Measurements from ENCODE around the gene RXFP1.

Gene RXFP1

DNA sequence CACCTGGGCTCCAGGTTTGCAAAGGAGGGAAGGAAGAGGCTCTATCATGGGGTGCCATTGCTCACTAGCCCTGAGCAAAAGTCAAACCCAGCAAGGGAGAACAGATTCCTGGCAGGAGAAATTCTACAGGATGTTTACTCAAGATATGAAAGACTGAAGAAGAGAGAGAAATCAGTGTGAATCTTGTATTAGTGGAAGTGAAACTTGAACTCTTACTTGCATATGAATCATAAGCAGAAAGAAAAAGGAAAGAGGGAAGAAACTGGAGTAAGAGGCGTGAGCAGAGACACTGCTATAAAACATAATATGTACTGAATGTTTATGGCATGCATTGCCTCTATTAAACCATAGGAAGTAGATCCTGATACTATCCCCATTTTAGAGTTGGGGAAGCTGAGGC lies 89.1 kb downstream of the RXFP1 start:
- ATAC-seq, result no peak
- TF ChIP-seq ZFP30 (CRISPR knock-in tag; IDR thresholded peaks at IDR 0.05), result no peak
- TF ChIP-seq BACH2 (CRISPR knock-in tag; IDR thresholded peaks at IDR 0.05; ENCODE audit: borderline replicate concordance), result no peak
- no peak for TF ChIP-seq PATZ1 (CRISPR knock-in tag; IDR thresholded peaks at IDR 0.05; ENCODE audit: borderline replicate concordance)
- TF ChIP-seq TOX (CRISPR knock-in tag; IDR thresholded peaks at IDR 0.05; ENCODE audit: borderline replicate concordance), result no peak
- no peak for TF ChIP-seq GLIS3 (CRISPR knock-in tag; IDR thresholded peaks at IDR 0.05)
- no peak for TF ChIP-seq ZC3H10 (CRISPR knock-in tag; IDR thresholded peaks at IDR 0.05)
- no peak for TF ChIP-seq CSRNP3 (CRISPR knock-in tag; IDR thresholded peaks at IDR 0.05)
- TF ChIP-seq ZNF70 (CRISPR knock-in tag; IDR thresholded peaks at IDR 0.05), result no peak
- TF ChIP-seq SNAI2 (CRISPR knock-in tag; IDR thresholded peaks at IDR 0.05), result no peak

DNA sequence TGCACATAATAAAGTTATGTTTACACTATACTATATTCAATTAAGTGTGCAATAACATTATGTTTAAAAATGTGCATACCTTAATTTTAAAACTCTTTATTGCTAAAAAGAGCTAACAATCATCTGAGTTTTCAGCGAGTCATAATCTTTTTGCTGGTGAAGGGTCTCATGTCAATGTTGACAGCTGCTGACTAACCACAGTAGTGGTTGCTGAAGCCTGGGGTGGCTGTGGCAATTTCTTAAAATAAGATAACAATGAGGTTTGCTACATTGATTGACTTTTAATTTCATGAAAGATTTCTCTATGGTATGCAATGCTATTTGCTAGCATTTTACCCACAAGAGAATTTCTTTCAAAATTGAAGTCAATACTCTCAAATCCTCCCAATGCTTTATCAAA lies 91.4 kb downstream of the RXFP1 start:
- ATAC-seq, result no peak
- TF ChIP-seq PATZ1 (CRISPR knock-in tag; IDR thresholded peaks at IDR 0.05; ENCODE audit: borderline replicate concordance) (no peak), ZFP30 (CRISPR knock-in tag; IDR thresholded peaks at IDR 0.05) (no peak), CSDC2 (CRISPR knock-in tag; IDR thresholded peaks at IDR 0.05) (no peak), ZNF70 (CRISPR knock-in tag; IDR thresholded peaks at IDR 0.05) (no peak), ISL1 (CRISPR knock-in tag; IDR thresholded peaks at IDR 0.05) (no peak)

DNA sequence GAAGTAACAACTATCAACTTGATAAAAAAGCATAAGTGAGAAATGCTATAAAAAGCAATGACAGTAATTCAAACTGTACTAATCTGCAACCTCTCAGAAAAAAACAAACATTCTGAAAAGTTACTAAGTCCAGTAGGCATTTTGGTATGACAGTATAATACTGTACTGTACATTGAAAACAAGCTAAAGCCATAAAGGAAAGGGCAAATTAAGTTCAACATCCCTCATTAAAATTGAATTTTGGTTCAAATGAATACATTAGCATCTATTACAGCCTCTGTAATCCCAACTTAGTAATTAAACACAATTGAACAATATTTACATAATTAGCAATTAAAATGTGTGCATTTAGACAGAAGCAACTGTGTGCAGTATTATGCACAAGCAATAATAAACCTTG lies 96.3 kb downstream of the RXFP1 start:
- no peak for TF ChIP-seq PPARA (CRISPR knock-in tag; IDR thresholded peaks at IDR 0.05; ENCODE audit: borderline replicate concordance)
- no peak for TF ChIP-seq ESRRG (CRISPR knock-in tag; IDR thresholded peaks at IDR 0.05)
- TF ChIP-seq SNAI2 (CRISPR knock-in tag; IDR thresholded peaks at IDR 0.05), result no peak
- TF ChIP-seq ZC3H10 (CRISPR knock-in tag; IDR thresholded peaks at IDR 0.05), result no peak
- no peak for TF ChIP-seq PATZ1 (CRISPR knock-in tag; IDR thresholded peaks at IDR 0.05; ENCODE audit: borderline replicate concordance)
- TF ChIP-seq TCF4 (CRISPR knock-in tag; IDR thresholded peaks at IDR 0.05; ENCODE audit: borderline replicate concordance), result no peak
- TF ChIP-seq, protein P1, sequence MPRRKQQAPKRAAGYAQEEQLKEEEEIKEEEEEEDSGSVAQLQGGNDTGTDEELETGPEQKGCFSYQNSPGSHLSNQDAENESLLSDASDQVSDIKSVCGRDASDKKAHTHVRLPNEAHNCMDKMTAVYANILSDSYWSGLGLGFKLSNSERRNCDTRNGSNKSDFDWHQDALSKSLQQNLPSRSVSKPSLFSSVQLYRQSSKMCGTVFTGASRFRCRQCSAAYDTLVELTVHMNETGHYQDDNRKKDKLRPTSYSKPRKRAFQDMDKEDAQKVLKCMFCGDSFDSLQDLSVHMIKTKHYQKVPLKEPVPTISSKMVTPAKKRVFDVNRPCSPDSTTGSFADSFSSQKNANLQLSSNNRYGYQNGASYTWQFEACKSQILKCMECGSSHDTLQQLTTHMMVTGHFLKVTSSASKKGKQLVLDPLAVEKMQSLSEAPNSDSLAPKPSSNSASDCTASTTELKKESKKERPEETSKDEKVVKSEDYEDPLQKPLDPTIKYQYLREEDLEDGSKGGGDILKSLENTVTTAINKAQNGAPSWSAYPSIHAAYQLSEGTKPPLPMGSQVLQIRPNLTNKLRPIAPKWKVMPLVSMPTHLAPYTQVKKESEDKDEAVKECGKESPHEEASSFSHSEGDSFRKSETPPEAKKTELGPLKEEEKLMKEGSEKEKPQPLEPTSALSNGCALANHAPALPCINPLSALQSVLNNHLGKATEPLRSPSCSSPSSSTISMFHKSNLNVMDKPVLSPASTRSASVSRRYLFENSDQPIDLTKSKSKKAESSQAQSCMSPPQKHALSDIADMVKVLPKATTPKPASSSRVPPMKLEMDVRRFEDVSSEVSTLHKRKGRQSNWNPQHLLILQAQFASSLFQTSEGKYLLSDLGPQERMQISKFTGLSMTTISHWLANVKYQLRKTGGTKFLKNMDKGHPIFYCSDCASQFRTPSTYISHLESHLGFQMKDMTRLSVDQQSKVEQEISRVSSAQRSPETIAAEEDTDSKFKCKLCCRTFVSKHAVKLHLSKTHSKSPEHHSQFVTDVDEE (CRISPR knock-in tag; IDR thresholded peaks at IDR 0.05), result no peak
- TF ChIP-seq ZFP3 (CRISPR knock-in tag; IDR thresholded peaks at IDR 0.05), result no peak
- TF ChIP-seq, protein P2, sequence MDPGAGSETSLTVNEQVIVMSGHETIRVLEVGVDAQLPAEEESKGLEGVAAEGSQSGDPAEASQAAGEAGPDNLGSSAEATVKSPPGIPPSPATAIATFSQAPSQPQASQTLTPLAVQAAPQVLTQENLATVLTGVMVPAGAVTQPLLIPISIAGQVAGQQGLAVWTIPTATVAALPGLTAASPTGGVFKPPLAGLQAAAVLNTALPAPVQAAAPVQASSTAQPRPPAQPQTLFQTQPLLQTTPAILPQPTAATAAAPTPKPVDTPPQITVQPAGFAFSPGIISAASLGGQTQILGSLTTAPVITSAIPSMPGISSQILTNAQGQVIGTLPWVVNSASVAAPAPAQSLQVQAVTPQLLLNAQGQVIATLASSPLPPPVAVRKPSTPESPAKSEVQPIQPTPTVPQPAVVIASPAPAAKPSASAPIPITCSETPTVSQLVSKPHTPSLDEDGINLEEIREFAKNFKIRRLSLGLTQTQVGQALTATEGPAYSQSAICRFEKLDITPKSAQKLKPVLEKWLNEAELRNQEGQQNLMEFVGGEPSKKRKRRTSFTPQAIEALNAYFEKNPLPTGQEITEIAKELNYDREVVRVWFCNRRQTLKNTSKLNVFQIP (CRISPR knock-in tag; IDR thresholded peaks at IDR 0.05; ENCODE audit: borderline replicate concordance, low read depth), result no peak
- TF ChIP-seq ZNF565 (CRISPR knock-in tag; conservative IDR thresholded peaks at IDR 0.05; ENCODE audit: low read depth), result no peak
- TF ChIP-seq, protein P3, sequence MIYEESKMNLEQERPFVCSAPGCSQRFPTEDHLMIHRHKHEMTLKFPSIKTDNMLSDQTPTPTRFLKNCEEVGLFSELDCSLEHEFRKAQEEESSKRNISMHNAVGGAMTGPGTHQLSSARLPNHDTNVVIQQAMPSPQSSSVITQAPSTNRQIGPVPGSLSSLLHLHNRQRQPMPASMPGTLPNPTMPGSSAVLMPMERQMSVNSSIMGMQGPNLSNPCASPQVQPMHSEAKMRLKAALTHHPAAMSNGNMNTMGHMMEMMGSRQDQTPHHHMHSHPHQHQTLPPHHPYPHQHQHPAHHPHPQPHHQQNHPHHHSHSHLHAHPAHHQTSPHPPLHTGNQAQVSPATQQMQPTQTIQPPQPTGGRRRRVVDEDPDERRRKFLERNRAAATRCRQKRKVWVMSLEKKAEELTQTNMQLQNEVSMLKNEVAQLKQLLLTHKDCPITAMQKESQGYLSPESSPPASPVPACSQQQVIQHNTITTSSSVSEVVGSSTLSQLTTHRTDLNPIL (CRISPR knock-in tag; IDR thresholded peaks at IDR 0.05; ENCODE audit: low read depth), result no peak
- TF ChIP-seq TOX (CRISPR knock-in tag; IDR thresholded peaks at IDR 0.05; ENCODE audit: borderline replicate concordance), result no peak
- no peak for TF ChIP-seq CSRNP3 (CRISPR knock-in tag; IDR thresholded peaks at IDR 0.05)
- no peak for TF ChIP-seq ISL1 (CRISPR knock-in tag; IDR thresholded peaks at IDR 0.05)
- no peak for TF ChIP-seq ZNF70 (CRISPR knock-in tag; IDR thresholded peaks at IDR 0.05)
- TF ChIP-seq RARB (CRISPR knock-in tag; IDR thresholded peaks at IDR 0.05), result no peak
- TF ChIP-seq ARNTL (CRISPR knock-in tag; IDR thresholded peaks at IDR 0.05; ENCODE audit: borderline replicate concordance, low read depth), result no peak
- no peak for TF ChIP-seq ZNF8 (CRISPR knock-in tag; IDR thresholded peaks at IDR 0.05)
- no peak for TF ChIP-seq CSDC2 (CRISPR knock-in tag; IDR thresholded peaks at IDR 0.05)
- no peak for TF ChIP-seq GLIS3 (CRISPR knock-in tag; IDR thresholded peaks at IDR 0.05)
- no peak for ATAC-seq

Data from SK-N-SH treated with all-trans-retinoic acid at 6 μM for 48 hours (cell line).